NCI-H1436 treated with DMSO at 0.1 percent for 48 hours (cell line): ENCODE measurements around the gene GSTT2B.
"Not testable (repeated sequence)": the region's sequence is repeated elsewhere in the genome, so short reads cannot be mapped to it uniquely, and the experiment has no call there.

ENCODE experiments used
- DNase-seq: peaks from one replicate; lab custom pipeline; 2025; lab: John Stamatoyannopoulos, UW

Gene GSTT2B, protein sequence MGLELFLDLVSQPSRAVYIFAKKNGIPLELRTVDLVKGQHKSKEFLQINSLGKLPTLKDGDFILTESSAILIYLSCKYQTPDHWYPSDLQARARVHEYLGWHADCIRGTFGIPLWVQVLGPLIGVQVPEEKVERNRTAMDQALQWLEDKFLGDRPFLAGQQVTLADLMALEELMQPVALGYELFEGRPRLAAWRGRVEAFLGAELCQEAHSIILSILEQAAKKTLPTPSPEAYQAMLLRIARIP

DNA sequence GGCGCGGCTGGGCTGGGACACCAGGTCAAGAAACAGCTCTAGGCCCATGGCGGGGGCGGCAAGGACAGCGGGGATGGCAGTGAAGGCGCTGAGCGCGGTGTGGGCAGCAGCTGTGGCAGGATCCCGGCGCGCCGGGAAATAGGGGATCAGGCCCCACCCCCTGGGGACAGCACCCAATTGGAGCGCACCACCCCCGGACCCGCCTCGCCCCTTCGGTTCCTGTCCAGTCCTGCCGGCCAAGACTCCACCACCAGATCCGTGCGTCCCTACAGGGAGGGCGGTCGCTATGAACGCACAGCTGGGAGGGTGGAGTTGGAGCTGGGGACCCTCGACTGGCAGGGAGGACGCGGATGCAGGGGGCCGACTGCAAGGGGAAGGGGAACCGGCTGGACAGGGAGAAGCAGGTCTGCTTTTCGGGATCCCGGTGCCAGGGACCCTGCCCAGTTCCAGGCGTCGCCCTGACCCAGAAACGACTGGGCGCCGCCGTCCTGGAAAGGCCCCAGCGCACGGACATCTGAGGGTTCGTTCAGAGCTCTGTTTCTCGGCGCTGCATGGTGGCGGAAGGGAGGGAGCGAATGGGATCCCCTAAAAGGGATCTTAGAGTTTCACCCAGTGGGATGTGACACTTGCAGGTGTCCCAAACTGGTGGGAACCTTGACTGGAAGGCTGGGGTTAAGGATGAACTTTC lies at the start of gene GSTT2B:
GSTT2B (minus strand) TSS at position 112 of the 688 bp plus-strand sequence; CDS start at position 48, 64 bp downstream.
- DNase-seq: not testable (repeated sequence)

DNA sequence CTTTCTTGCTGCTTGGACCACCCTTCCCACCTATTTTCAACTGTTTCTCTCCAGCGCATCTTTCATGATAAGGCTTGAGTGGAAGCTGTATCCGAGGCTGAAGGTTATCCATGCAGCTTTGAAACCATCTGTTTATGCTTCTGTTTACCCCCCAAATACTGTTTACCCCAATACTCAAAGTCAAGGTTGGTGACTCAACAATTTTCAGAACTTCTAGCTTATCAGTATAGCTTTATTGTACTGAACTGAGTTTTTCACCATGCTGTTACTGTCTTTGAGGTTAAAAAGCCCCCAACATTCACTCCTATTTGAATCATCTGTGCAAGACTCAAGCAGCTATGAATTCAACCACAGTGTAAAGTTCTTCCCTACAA lies 49.0 kb upstream of the GSTT2B start:
- DNase-seq: no peak

DNA sequence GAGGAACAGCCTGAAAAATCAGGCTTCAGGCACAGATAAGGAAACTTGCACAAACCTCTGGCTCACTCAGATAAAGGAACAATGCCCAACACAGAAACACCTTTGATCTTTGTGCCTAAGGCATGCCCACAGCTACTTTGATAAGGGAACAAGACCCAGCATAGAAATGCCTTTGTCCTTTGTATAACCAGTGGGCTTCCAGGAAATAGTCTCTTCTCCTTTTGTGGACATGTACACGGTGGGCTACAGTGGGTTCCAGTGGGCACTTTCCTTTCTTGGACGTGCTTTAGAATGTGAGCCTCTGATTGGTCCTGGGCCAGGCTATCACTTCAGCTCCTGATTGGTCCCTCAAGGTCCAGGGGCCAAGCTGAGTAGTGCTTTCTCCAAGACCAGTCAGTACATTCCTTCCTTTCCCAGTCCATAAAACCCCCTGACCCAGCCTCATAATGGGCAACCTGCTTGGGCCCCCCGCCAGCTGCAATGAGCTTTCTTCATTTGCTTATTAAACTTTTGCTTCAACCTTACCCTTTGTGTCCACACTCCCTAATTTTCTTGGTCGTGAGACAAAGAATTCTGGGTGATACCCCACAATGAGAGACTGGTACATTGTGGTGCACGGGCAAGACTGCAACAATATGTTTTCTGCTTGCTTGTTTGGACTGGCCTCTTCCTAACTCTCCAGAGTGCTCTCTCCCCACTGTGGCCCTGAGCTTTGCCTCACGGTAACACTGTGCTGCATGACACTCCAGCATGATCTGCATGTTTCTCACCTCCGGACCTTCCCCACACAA lies 48.4 kb upstream of the GSTT2B start:
- DNase-seq: no peak

DNA sequence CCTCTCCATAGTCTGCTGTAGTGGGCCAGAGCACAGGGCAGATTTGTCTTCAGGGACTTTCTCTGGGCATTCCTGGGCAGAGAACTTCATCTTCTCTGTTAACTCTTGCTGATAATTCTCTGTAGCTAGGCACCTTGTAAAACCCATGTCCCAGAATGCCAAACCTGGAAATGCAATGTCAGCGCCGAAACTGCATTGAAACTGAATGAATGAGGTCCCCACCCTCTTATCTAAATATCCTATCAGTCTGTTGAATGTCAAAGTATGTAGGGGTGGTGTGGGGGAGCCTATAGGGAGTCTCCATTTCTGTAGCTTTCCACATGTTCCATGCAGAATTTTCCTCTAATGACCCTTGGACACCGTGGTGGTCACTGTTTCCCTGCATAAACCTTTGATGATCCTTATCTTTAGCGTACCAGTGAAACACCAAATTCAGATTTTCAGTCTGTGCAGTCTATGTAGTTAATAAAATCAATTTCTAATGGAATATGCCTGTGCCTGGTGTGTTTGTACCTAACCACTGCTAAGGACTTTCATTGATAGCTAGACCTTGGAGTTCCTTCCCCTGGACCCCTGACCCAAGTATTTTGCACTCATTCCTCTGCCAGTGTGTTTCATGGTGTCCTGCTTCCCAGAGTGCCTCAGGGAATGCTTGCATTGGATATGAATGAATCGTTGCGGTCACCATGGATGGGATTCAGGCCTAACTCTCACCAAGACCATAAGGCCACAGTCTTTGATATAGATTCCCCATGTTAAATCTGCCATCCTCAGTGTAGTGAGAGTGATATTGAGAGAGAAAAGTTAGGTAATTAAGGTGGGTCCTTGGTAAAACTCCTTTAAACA lies 47.6 kb upstream of the GSTT2B start:
- no peak for DNase-seq

DNA sequence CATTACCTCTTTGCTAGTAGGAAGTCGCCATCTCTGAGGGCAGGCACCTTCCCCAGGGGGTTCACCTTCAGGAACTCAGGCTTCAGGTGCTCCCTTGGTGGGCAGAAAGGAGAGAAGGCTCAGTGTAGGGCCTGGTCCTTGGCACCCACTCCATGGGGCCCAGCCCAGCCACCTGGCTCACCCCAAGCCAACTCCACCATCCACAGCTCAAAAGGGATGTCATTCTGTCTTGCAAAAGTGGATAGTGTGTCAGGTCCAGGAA lies 47.0 kb upstream of the GSTT2B start:
- DNase-seq: no peak

DNA sequence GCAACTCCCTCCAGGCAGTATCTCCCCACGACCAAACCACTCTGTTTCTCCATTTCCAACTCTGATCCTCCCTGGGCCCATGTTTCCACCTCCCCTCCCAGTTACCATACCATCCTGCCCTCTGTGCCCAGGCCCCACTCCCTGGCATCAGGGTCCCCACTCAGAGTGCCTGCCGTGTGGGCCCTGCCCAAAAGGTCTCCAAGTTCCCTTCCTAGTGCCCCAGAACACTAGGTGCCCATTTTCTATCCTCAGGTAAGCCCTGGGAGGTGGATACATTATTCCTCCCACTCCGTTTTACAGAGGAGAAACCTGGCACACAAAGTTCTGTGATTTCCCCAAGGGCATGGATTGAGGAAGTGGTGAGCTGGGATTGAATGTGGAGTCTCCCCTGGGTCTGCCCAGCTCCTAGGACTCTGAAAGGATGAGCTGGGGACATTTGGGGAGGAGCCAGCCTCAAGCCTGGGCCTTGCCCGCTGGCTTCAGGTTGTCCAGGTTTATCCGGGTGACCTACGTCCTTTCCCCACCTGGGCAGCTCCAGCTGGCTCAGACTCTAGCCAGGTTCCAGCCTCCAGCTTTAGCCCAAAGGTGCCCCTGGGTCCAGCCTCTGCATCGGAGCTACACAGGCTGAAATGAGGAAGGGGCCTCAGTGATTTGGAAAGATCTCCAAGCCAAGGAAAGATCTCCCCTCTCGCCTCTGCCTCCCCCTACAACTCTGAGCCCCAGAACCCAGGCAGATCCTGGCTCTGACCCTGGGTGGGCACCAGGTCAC lies 46.4 kb upstream of the GSTT2B start:
- DNase-seq: no peak

DNA sequence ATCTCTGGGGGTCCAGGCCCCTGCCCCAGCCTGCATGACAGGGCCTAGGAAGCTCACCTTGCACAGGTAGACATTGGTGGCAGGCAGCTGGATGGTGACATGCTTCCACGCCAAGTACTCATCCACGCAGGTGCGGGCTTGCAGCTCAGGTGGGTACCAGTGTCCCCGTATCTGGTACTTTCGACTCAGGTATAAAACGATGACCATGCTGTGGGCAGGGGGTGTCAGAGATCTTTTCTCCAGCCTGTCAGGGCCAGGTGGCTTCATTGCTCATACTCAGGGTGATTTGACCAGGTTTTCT lies 45.9 kb upstream of the GSTT2B start:
- DNase-seq: no peak

DNA sequence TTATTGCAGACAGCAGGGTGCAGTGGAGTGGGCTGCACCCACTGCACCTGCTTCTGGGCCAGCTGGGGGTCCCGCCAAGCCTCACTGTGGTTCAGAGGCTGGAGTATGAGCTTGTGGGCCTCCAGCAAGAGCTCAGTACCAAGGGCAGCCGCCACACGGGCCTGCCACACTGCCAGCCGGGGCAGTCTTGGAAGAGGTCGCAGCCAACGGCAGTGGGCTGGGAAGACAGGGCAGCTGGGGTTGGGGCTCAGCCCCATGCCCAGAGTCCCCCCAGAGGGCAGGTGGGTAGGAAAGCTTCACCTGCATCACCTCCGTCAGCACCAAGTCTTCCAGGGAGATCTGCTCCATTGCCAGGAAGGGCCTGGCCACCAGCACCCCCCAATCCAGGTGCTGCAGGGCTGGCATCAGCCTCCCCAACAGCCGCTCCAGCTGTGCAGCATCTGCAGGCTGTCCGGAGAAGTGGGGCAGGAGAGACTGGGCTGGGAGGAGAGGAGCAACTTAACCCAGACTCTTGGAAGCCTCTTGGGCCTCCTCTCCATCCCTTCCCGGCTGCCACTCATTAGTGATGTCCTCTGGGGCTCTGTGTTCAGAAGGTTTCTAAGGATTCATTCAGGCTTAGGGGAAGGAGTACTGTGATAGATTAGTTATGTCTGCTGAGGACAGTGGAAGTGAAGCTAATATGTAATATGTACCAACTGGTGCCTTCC lies 45.4 kb upstream of the GSTT2B start:
- DNase-seq: no peak

DNA sequence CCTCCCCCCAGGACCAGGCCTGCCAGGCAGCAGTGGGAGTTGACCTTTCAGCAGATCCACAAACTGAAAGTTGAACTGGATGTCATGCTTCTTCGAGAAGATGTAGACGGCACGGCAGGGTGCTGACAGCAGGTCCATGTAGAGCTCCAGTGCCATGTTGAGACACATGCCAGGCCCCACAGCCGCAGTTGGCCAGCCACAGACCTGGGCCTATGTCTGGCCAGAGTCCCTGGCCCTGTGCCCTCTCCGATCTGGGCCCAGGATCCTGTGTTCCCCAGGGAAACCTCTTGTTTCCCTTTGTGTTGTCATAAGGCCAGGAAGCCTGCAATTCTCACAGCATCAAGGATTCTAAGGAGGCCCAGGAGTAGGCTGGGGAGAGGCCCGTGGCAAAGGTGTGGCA lies 44.2 kb upstream of the GSTT2B start, which contains the start of gene GSTT4:
GSTT4 (minus strand) TSS at position 253 of the 400 bp plus-strand sequence; CDS start at position 156, 97 bp downstream.
- DNase-seq: no peak

DNA sequence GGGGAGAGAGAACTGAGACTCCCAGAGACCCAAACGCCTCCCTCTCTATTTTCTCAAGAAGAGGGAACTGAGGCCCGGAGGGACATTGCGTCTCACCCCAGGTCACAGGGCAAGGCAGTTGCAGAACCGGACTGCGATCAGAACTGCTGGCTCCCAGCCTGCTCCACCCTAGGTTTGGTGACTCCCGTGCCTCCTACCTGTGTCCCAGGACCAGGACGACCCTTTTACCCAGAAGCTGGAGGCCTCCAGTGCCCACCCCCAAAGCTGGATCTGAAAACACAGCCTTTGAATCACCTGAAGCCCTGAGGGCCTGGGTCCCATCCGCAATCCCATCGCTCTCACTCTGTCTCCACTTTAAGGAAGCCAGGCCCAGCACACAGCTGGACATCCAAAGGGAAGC lies 42.9 kb upstream of the GSTT2B start:
- no peak for DNase-seq

DNA sequence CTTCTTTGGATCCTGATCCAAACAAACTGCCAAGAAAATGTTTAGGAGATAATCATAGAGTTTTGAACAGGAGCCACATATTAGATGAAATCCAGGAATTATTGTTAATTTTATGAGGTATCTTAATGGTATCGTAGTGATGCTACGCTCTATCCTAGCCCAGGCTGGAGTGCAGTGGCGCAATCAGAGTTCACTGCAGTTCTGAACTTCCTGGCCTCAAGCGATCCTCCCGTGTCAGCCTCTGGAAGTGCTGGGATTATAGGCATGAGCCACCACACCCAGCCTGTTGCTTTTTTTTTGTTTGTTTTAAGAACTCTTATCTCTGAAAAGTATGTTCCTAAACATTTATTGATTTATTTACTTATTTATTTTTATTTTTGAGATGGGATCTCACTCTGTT lies 41.9 kb upstream of the GSTT2B start:
- no peak for DNase-seq

DNA sequence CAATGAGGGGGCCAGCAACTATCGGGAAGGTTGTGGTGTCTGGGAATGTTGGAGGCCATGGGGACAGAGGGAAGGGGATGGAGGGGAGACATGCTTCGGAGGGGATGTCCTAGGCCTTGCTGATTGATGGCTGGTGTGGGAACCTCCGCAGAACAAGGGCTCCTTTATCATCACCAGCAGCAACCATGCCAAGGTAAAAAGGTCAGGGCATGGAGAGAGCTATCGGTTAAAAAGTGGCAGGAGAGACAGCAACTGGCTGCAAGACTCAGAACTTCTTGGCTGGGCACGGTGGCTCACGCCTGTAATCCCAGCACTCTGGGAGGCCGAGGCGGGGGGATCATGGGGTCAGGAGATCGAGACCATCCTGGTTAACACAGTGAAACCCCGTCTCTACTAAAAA lies 41.3 kb upstream of the GSTT2B start:
- DNase-seq: no peak

DNA sequence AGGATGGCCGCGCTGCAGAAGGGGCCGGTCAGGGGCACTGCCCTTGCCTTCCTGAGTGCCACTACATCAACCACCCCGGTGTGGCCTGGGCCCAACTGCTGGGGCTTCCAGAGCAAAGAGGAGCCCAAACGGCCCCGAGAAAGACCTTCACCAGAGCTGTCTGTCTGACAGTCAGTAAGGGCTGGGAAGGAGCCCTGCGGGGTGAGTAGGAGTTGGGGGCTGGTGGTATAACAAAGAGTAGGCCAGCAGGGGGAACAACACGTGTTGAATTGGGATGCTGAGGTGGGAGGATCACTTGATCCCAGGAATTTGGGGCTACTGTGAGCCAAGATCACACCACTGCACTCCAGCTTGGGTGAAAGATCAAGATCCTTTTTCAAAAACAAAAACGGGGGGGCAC lies 40.3 kb upstream of the GSTT2B start:
- DNase-seq: no peak

DNA sequence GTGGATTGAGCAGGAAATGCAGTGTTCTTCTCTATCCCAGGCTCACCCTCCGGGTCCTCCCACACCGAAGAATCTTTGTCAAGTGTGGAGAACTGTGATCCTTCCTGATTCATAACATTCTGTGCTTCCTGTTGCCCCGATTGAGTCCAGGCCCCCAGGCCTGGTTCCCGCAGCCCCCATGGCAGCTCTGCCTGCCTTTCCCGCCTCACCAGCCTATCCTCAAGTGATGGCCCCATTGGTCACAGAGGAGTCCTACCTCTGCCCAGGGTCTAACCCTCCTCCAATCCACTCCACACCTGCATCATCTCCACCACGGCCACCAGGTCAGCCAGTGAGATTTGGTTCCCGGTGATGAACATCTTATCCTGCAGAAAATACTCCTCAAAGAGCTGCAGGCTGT lies 38.8 kb upstream of the GSTT2B start:
- not testable (repeated sequence) for DNase-seq

DNA sequence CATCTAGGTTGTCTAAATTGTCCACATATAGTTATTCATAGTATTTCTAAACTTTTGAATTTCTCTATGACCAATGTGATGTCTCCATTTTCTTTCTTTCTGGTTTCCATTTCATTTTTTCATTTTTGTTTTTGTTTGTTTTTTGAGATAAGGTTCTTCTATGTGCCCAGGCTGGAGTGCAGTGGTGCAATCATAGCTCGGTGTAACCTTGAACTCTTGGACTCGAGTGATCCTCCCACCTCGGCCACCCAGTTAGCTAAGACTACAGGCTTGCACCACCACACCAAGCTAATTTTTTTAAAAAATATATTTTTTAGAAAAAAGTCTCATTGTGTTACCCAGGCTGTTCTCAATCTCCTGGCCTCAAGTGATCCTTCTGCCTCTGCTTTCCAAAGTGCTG lies 36.1 kb upstream of the GSTT2B start:
- DNase-seq: no peak

DNA sequence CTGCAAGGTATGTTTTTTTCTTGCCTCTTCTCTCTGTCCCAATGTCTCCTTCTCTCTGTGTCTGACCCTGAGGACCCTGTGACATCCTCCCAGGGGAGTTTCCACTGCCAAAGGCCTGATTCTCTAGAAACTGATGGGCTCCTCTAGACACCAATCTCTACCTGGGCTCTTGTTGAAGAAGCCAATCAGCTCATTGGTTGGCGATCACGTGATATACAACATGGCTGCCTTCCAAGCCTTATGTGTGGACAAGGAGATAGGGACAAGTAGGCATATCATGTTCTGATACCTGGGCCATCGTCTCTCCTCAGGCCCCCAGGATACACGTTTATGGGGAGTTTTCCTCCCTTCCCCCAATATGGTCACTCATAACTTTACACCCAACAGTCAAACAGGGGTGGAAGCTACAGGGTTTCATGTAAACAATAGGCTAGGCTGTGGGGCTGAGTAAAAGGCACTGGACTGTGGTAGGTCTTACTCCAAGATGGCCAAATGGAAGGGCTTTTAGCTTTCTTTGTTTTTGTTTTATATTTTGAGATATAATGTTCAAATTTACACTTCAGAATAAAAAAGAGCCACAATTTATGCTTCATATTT lies 32.7 kb upstream of the GSTT2B start:
- not testable (repeated sequence) for DNase-seq

DNA sequence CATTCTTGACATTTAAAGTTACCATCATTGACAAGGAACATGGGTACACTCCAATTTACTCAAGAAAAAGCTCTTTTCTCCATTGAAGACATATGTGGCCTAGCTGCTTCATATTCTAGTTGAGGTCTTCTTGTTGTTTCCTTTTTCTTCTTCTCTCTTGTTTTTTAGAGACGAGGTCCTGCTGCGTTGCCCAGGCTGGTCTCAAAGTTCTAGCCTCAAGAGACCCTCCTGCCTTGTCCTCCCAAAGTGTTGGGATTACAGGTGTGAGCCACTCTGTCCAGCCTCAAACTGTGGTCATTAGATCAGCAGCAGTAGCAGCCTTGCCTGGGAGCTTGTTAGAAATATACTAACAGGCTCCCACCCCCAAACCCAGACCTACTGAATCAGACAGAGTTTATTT lies 32.1 kb upstream of the GSTT2B start:
- DNase-seq: not testable (repeated sequence)

DNA sequence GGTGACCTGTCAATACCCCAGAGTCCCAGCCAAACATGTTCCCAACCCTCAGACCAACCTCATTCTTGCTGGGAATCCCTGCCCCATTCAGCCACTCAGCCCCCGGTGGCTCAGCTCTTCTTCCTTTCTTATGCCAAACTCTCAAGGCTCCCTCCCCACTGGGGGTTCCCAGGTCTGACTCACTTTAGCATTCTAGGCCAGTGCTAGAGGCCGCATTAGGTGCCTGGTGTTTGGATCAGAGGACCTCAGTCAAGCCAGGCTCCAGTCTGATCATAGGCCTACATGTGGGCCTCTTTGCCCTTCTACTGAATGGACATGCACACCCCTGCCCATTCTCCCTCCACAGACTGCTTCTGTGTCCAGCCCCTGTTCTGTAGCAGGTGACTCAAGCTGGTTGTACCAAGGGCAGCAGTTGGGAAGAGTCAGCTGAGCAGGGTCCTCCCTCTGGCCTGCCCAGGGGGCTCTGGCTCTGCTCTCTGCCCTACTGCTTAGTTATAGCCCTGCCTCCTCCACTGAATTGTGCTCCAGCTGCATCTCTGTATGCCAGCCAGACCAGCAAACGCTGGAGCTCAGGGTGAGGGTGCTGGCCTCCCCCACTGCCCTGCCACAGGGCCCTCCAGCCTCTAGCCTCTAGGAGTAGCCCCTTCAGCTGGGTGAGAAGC lies 28.7 kb upstream of the GSTT2B start:
- DNase-seq: not testable (repeated sequence)

DNA sequence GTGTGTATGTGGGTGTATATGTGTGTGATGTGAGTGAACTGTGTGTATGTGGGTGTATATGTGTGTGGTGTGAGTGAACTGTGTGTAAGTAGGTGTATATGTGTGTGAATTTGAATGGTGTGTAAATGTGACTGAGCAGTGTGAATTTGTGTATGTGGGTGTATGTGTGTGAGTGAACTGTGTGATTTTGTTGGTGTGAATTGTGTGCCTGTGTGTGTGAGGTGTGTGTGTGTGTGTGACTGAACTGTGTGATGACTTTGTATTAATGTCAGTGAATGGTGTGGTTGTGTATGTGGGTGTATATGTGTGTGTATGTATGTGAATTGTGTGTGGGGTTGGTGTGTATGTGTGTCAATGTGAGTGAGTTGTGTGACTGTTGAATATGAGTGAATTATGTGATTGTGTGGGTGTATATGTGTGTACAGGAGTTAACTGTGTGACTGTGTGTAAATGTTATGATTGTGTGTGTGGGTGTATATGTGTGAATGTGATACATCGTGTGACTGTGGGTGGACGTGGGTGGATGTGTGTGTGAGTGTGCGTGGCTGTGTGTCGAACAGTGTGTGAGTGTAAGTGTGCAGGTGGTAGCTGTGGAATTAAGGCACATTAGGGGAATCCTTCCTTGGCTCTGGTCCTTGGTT lies 25.7 kb upstream of the GSTT2B start:
- DNase-seq: not testable (repeated sequence)

DNA sequence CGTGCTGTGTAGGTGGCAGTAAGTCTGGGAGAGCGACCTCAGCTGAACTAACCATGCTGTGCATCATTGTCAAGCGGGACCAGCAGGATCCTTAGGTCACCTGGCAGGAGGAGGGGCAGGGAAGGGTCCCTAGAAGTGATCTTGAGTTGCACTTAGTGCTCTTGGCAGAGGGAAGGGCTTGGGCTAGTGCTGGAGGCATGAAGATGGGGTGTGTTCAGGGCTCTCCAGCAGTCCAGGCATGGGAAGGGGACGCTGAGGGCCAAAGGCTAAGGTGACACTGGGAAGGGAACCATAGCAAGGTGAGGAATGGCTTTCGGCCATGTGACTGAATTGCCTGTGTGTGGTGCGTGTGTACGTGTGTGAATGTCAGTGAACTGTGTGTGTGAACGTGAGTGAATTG lies 25.1 kb upstream of the GSTT2B start:
- DNase-seq: not testable (repeated sequence)
